Upper lobe of left lung (tissue), 6 donors: ENCODE measurements around the gene AIMP1. TPM values are rescaled to one million over a fixed set of nuclear protein-coding genes. Genes with fewer than 3 reads are reported as not detected.

ENCODE experiments used
- ATAC-seq, 2 donors: fragments of 200-7000 bp; cut with Tn5 transposase; one replicate each; pipeline ENCODE4 v1.9.1; 2022; ENCODE audit warnings: mild to moderate bottlenecking in 2 of 2, moderate library complexity in 2 of 2; ENCODE audit not compliant: low FRiP score in 2 of 2
- DNase-seq, 2 donors: peaks; one replicate each; pipeline ENCODE4 v3.0.0-alpha.2; 2019 to 2020
- H3K27ac ChIP-seq, 4 donors: fragments of 200-600 bp; sonication (generic); one replicate each; pipeline ENCODE4 v1.5.1; 2016 to 2019
- H3K27me3 ChIP-seq, 4 donors: fragments of 200-600 bp; sonication (generic); one replicate each; pipeline ENCODE4 v1.5.1; 2017 to 2019
- H3K36me3 ChIP-seq, 4 donors: fragments of 200-600 bp; sonication (generic); one replicate each; pipeline ENCODE4 v1.5.1; 2016 to 2019
- H3K4me1 ChIP-seq, 4 donors: fragments of 200-600 bp; sonication (generic); one replicate each; pipeline ENCODE4 v1.5.1; 2018 to 2019
- H3K4me3 ChIP-seq, 4 donors: fragments of 200-600 bp; sonication (generic); one replicate each; pipeline ENCODE4 v1.5.1; 2017 to 2019; ENCODE audit warnings: mild to moderate bottlenecking in 2 of 4, moderate library complexity in 1 of 4
- H3K9me3 ChIP-seq, 4 donors: fragments of 200-600 bp; sonication (generic); one replicate each; pipeline ENCODE4 v1.5.1; 2018 to 2019
- EP300 ChIP-seq, 4 donors: sonication (generic); formaldehyde crosslinking; IDR thresholded peaks; one replicate each; pipeline ENCODE4 v1.5.1; 2017; ENCODE audit warnings: antibody characterized with exemption in 4 of 4, control low read depth in 2 of 4
- POLR2A ChIP-seq, 4 donors: fragments of 450-650 bp; IDR thresholded peaks; one replicate each; pipeline ENCODE4 v1.5.1; 2016 to 2017; ENCODE audit warnings: antibody characterized with exemption in 4 of 4, mild to moderate bottlenecking in 2 of 4
- POLR2AphosphoS5 ChIP-seq, 2 donors: sonication (generic); formaldehyde crosslinking; IDR thresholded peaks; one replicate each; pipeline ENCODE4 v1.5.1; 2017; ENCODE audit warnings: antibody characterized with exemption in 2 of 2
- WGBS, 2 donors: methylation state at CpG; one replicate each; pipeline ENCODE4 v1.1.5; 2017 to 2018; 5-methylcytosine and 5-hydroxymethylcytosine counted together
- total RNA-seq, 6 donors: library from RNA; depleted of rRNA in 4 of 6; stranded (reverse); fragments of >200 nt in 4 of 6; gene quantifications; one replicate each; pipeline versions ENCODE4 v1.1.0 to v1.2.1, GENCODE V29; 2016 to 2021
- TF ChIP-seq, protein P1 (sequence below), 6 experiments: fragments of 450-650 bp in 4 of 6; fragments of 200-600 bp in 2 of 6; sonication (generic) in 2 of 6; IDR thresholded peaks; one replicate each; pipeline ENCODE4 v1.5.1; 2016 to 2019; ENCODE audit warnings: antibody characterized with exemption in 6 of 6
- donor health status: DM: no; HTN: no; CAD: no; lungs with moderate emphysema.
- donor health status: DM: no; HTN: yes; CAD: no; lungs with severe emphysema.

AIMP1 gene
- total RNA-seq, 6 donors from 2014 or later: 9.4 to 38.5 (median 28.4) TPM

DNA sequence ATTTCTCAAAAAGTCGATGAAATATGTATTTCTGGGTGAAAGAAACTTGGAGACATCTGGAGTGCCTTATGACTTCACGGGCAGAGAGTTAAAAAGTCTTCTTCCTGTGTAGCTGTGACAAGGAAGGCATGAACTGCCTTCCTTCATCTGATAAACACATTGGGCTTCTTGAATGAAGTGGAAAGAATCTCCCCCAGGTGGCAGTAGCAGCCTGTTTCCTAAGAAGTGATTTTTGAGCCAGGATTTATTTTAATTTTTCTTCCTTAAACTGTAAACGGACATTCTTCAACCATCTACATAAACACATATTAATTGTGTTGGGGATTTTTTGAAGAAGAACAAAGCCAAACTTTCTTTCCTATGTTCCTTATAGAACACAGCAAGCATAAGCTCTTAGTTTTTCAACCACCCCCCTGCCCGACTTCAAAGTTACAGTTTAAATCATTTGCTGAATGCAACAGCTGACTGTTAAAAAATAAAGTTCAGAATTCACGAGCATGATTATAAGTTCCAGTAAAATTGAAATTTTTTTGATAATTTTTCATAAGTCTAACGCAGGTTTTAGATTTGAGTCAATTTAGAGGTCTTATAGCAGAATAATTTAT is 53.2 kb downstream of the AIMP1 start:
- Histone ChIP-seq H3K4me1 (peaks cover 3 to 10% (median 6%) of the 10 kb centered on the region in 4 donors), H3K36me3 (no peaks in the 10 kb centered on the region), H3K4me3 (no peak overlapping the region), H3K27ac (no peak overlapping the region), H3K9me3 (no peaks in the 10 kb centered on the region), H3K27me3 (no peaks in the 10 kb centered on the region)
- ATAC-seq: peak in 1 of 2 donors; percentile 67
- TF ChIP-seq, protein P1, sequence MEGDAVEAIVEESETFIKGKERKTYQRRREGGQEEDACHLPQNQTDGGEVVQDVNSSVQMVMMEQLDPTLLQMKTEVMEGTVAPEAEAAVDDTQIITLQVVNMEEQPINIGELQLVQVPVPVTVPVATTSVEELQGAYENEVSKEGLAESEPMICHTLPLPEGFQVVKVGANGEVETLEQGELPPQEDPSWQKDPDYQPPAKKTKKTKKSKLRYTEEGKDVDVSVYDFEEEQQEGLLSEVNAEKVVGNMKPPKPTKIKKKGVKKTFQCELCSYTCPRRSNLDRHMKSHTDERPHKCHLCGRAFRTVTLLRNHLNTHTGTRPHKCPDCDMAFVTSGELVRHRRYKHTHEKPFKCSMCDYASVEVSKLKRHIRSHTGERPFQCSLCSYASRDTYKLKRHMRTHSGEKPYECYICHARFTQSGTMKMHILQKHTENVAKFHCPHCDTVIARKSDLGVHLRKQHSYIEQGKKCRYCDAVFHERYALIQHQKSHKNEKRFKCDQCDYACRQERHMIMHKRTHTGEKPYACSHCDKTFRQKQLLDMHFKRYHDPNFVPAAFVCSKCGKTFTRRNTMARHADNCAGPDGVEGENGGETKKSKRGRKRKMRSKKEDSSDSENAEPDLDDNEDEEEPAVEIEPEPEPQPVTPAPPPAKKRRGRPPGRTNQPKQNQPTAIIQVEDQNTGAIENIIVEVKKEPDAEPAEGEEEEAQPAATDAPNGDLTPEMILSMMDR (IDR thresholded peaks at IDR 0.05): peak; percentile 30 to 60 (median 48)
- no peak for TF ChIP-seq EP300 (IDR thresholded peaks at IDR 0.05)
- DNase-seq: no peak
- 20 to 21% methylated on average over 6 of the region's 6 CpGs for WGBS, 2 donors

GRCh38 chr4:106370214-106370613 is 53.9 kb downstream of the AIMP1 start:
- H3K36me3 ChIP-seq: no peaks in the 10 kb centered on the region
- ATAC-seq (no peak), DNase-seq (no peak)
- no peak overlapping the region for H3K4me3 ChIP-seq
- TF ChIP-seq EP300 (IDR thresholded peaks at IDR 0.05) (no peak), POLR2A (IDR thresholded peaks at IDR 0.05) (no peak), POLR2AphosphoS5 (IDR thresholded peaks at IDR 0.05) (no peak)
- TF ChIP-seq, protein P1 (IDR thresholded peaks at IDR 0.05): no peak
- peaks cover 3 to 8% (median 4%) of the 10 kb centered on the region in 4 donors for H3K4me1 ChIP-seq
- H3K27ac ChIP-seq: no peak overlapping the region
- WGBS, 2 donors: 41 to 50% methylated on average over 2 of the region's 2 CpGs
- H3K9me3 ChIP-seq: no peaks in the 10 kb centered on the region
- no peaks in the 10 kb centered on the region for H3K27me3 ChIP-seq

GRCh38 chr4:106371161-106371560 is 54.8 kb downstream of the AIMP1 start:
- TF ChIP-seq POLR2AphosphoS5 (IDR thresholded peaks at IDR 0.05): no peak
- TF ChIP-seq EP300 (IDR thresholded peaks at IDR 0.05): no peak
- TF ChIP-seq, protein P1 (IDR thresholded peaks at IDR 0.05): no peak
- TF ChIP-seq POLR2A (IDR thresholded peaks at IDR 0.05): no peak
- Histone ChIP-seq H3K9me3 (no peaks in the 10 kb centered on the region), H3K4me3 (no peak overlapping the region), H3K27me3 (no peaks in the 10 kb centered on the region), H3K27ac (no peak overlapping the region), H3K36me3 (no peaks in the 10 kb centered on the region), H3K4me1 (peaks cover 0 to 8% (median under 1%) of the 10 kb centered on the region in 4 donors)
- DNase-seq: no peak
- no peak for ATAC-seq

- H3K27me3 ChIP-seq: no peaks in the 10 kb centered on the region
- DNase-seq (no peak), ATAC-seq (no peak)
- H3K4me1 ChIP-seq: peaks cover 0 to 8% (median 0%) of the 10 kb centered on the region in 4 donors
- no peaks in the 10 kb centered on the region for H3K36me3 ChIP-seq
- no peak overlapping the region for H3K4me3 ChIP-seq
- WGBS, 2 donors: 43 to 67% methylated on average over 3 of the region's 3 CpGs
- no peaks in the 10 kb centered on the region for H3K9me3 ChIP-seq
- no peak for TF ChIP-seq EP300 (IDR thresholded peaks at IDR 0.05)
- TF ChIP-seq POLR2A (IDR thresholded peaks at IDR 0.05): no peak
- TF ChIP-seq, protein P1 (IDR thresholded peaks at IDR 0.05): no peak
- TF ChIP-seq POLR2AphosphoS5 (IDR thresholded peaks at IDR 0.05): no peak
- H3K27ac ChIP-seq: no peak overlapping the region
These were observed 56.7 kb downstream of the AIMP1 start for GRCh38 chr4:106373026-106373425.

GRCh38 chr4:106380179-106380578 is 63.8 kb downstream of the AIMP1 start:
- H3K36me3 ChIP-seq: no peaks in the 10 kb centered on the region
- H3K27ac ChIP-seq: no peak overlapping the region
- no peaks in the 10 kb centered on the region for H3K27me3 ChIP-seq
- ATAC-seq (no peak), DNase-seq (no peak)
- TF ChIP-seq EP300 (IDR thresholded peaks at IDR 0.05) (no peak), POLR2A (IDR thresholded peaks at IDR 0.05) (no peak), POLR2AphosphoS5 (IDR thresholded peaks at IDR 0.05) (no peak)
- TF ChIP-seq, protein P1 (IDR thresholded peaks at IDR 0.05): no peak
- no peaks in the 10 kb centered on the region for H3K4me1 ChIP-seq
- H3K4me3 ChIP-seq: no peak overlapping the region
- H3K9me3 ChIP-seq: no peaks in the 10 kb centered on the region
